IMR-90 (cell line): ENCODE data around the gene HACL1. TPM values are rescaled to one million over a fixed set of nuclear protein-coding genes. Genes with fewer than 3 reads are reported as not detected.

Source experiments
- ATAC-seq: fragments of 200-7000 bp; cut with Tn5 transposase; 2 replicates; pipeline ENCODE4 v1.9.1; 2020; ENCODE audit warnings: low read depth, mild to moderate bottlenecking, moderate library complexity
- BruUV-seq: library from RNA; stranded (reverse); fragments of 400-500 nt; replicated peaks from 2 replicates; lab custom pipeline; 2021; lab: Mats Ljungman, UMichigan
- CTCF ChIA-PET: fragments of 300-600 bp; formaldehyde crosslinking; extraction: SDS; loops from one replicate; lab custom pipeline; 2021; ENCODE audit warnings: antibody characterized with exemption; lab: Yijun Ruan, JAX
- POLR2A ChIA-PET: fragments of 300-600 bp; sonication (Branson Sonifier 250); formaldehyde crosslinking; loops from one replicate; lab custom pipeline; 2022; ENCODE audit warnings: antibody characterized with exemption; ENCODE audit not compliant: unreplicated experiment; lab: Charles Lee
- DNase-seq: peaks from one replicate; pipeline ENCODE4 v3.0.0; 2013
- H2AFZ ChIP-seq: replicated peaks from 2 replicates; pipeline ENCODE3; 2013; ENCODE audit warnings: low read length, mild to moderate bottlenecking; ENCODE audit not compliant: poor library complexity
- H2AK5ac ChIP-seq: 2 replicates; pipeline ENCODE4 v1.6.1; 2013; ENCODE audit warnings: low read depth, low read length, inconsistent platforms
- H2AK9ac ChIP-seq: replicated peaks from 2 replicates; pipeline ENCODE3; 2013; ENCODE audit warnings: mild to moderate bottlenecking, low read depth, low read length, moderate library complexity; ENCODE audit not compliant: poor library complexity
- H2BK120ac ChIP-seq: 2 replicates; pipeline ENCODE4 v1.6.1; 2013; ENCODE audit warnings: low read depth, low read length, inconsistent platforms
- H2BK15ac ChIP-seq: 3 replicates; pipeline ENCODE4 v1.6.1; 2013; ENCODE audit warnings: low read depth, low read length, inconsistent platforms
- H2BK20ac ChIP-seq: 2 replicates; pipeline ENCODE4 v1.6.1; 2013; ENCODE audit warnings: low read depth, mild to moderate bottlenecking, inconsistent platforms, low read length, moderate library complexity
- H2BK5ac ChIP-seq: 2 replicates; pipeline ENCODE4 v1.6.1; 2013; ENCODE audit warnings: mild to moderate bottlenecking, low read depth, low read length, inconsistent platforms; ENCODE audit not compliant: poor library complexity, severe bottlenecking
- H3K14ac ChIP-seq: replicated peaks from 2 replicates; pipeline ENCODE4 v1.6.1; 2013; ENCODE audit warnings: low read depth, low read length, inconsistent platforms
- H3K18ac ChIP-seq: 2 replicates; pipeline ENCODE4 v1.6.1; 2013; ENCODE audit warnings: low read depth, low read length, control low read depth
- H3K23ac ChIP-seq: 2 replicates; pipeline ENCODE4 v1.6.1; 2013; ENCODE audit warnings: low read depth, low read length, inconsistent platforms
- H3K27ac ChIP-seq: 2 replicates; pipeline ENCODE4 v1.5.1; 2013; ENCODE audit warnings: mild to moderate bottlenecking, control low read depth, low read length; ENCODE audit not compliant: insufficient read depth
- H3K27me3 ChIP-seq: 2 replicates; pipeline ENCODE4 v1.6.1; 2013; ENCODE audit warnings: low read length; ENCODE audit not compliant: control insufficient read depth, insufficient read depth
- H3K36me3 ChIP-seq: 2 replicates; pipeline ENCODE4 v1.6.1; 2013; ENCODE audit warnings: low read length, mixed read lengths; ENCODE audit not compliant: control insufficient read depth, insufficient read depth
- H3K4ac ChIP-seq: 2 replicates; pipeline ENCODE4 v1.6.1; 2013; ENCODE audit warnings: low read depth, low read length, inconsistent platforms
- H3K4me1 ChIP-seq: 2 replicates; pipeline ENCODE4 v1.6.1; 2013; ENCODE audit warnings: low read length, mixed read lengths; ENCODE audit not compliant: control insufficient read depth, insufficient read depth
- H3K4me2 ChIP-seq: 2 replicates; pipeline ENCODE4 v1.6.1; 2013; ENCODE audit warnings: low read depth, mild to moderate bottlenecking, control low read depth, low read length, moderate library complexity
- H3K4me3 ChIP-seq: 2 replicates; pipeline ENCODE4 v1.5.1; 2013; ENCODE audit warnings: low read depth, mild to moderate bottlenecking, control low read depth, low read length, moderate library complexity; ENCODE audit not compliant: insufficient read depth
- H3K56ac ChIP-seq: 2 replicates; pipeline ENCODE4 v1.6.1; 2013; ENCODE audit warnings: low read length, inconsistent platforms; ENCODE audit not compliant: insufficient read depth; ENCODE audit errors: extremely low read depth
- H3K79me1 ChIP-seq, 2 experiments: 2 replicates each; pipeline ENCODE4 v1.6.1; 2013; ENCODE audit warnings: low read length in 2 of 2, inconsistent platforms in 1 of 2, low read depth in 1 of 2
- H3K9ac ChIP-seq: 2 replicates; pipeline ENCODE4 v1.6.1; 2013; ENCODE audit warnings: low read depth, low read length, control low read depth
- H3K9me1 ChIP-seq: 2 replicates; pipeline ENCODE4 v1.6.1; 2013; ENCODE audit warnings: low read length, inconsistent platforms; ENCODE audit not compliant: insufficient read depth
- H3K9me3 ChIP-seq: 2 replicates; pipeline ENCODE4 v1.6.1; 2013; ENCODE audit warnings: low read length; ENCODE audit not compliant: control insufficient read depth, insufficient read depth
- H4K20me1 ChIP-seq: 2 replicates; pipeline ENCODE4 v1.6.1; 2013; ENCODE audit warnings: low read length, inconsistent platforms; ENCODE audit not compliant: insufficient read depth
- H4K5ac ChIP-seq: 2 replicates; pipeline ENCODE4 v1.6.1; 2013; ENCODE audit warnings: mild to moderate bottlenecking, low read depth, low read length, control low read depth
- H4K8ac ChIP-seq, 2 experiments: 2 replicates each; pipeline ENCODE4 v1.6.1; 2013; ENCODE audit warnings: low read depth in 2 of 2, low read length in 2 of 2, control low read depth in 1 of 2, inconsistent platforms in 1 of 2
- H4K91ac ChIP-seq: 2 replicates; pipeline ENCODE4 v1.6.1; 2013; ENCODE audit warnings: low read depth, low read length, inconsistent platforms; ENCODE audit not compliant: insufficient read depth
- BHLHE40 ChIP-seq: fragments of 150-350 bp; IDR thresholded peaks from 2 replicates; pipeline ENCODE4 v1.6.1; 2016; ENCODE audit warnings: mild to moderate bottlenecking, low read depth, low read length
- CEBPB ChIP-seq: IDR thresholded peaks from 2 replicates; pipeline ENCODE4 v1.6.1; 2012; ENCODE audit warnings: low read depth, low read length, improper control_type of control experiment
- CHD1 ChIP-seq: IDR thresholded peaks from 2 replicates; pipeline ENCODE4 v1.6.1; 2012; ENCODE audit warnings: low read depth, low read length, improper control_type of control experiment
- CTCF ChIP-seq: conservative IDR thresholded peaks from 2 replicates; pipeline ENCODE4 v1.5.1; 2012; ENCODE audit warnings: mild to moderate bottlenecking, low read depth, low read length, improper control_type of control experiment
- FOS ChIP-seq: fragments of 150-350 bp; IDR thresholded peaks from 2 replicates; pipeline ENCODE4 v1.6.1; 2016; ENCODE audit warnings: low read depth, low read length
- MAFK ChIP-seq: IDR thresholded peaks from 2 replicates; pipeline ENCODE4 v1.6.1; 2012; ENCODE audit warnings: low read depth, low read length, improper control_type of control experiment
- MAZ ChIP-seq: IDR thresholded peaks from 2 replicates; pipeline ENCODE4 v1.6.1; 2012; ENCODE audit warnings: low read depth, mild to moderate bottlenecking, low read length, improper control_type of control experiment, moderate library complexity, borderline replicate concordance
- MXI1 ChIP-seq: IDR thresholded peaks from 2 replicates; pipeline ENCODE4 v1.6.1; 2012; ENCODE audit warnings: low read depth, mild to moderate bottlenecking, low read length, moderate library complexity, borderline replicate concordance
- NFE2L2 ChIP-seq: fragments of 150-350 bp; IDR thresholded peaks from 2 replicates; pipeline ENCODE4 v1.6.1; 2016; ENCODE audit warnings: low read depth, mild to moderate bottlenecking, low read length
- POLR2A ChIP-seq: IDR thresholded peaks from 2 replicates; pipeline ENCODE4 v1.6.1; 2012; ENCODE audit warnings: mild to moderate bottlenecking, low read depth, low read length
- RAD21 ChIP-seq: IDR thresholded peaks from 2 replicates; pipeline ENCODE4 v1.6.1; 2012; ENCODE audit warnings: low read length, improper control_type of control experiment
- RCOR1 ChIP-seq: IDR thresholded peaks from 2 replicates; pipeline ENCODE4 v1.6.1; 2012; ENCODE audit warnings: mild to moderate bottlenecking, low read length, improper control_type of control experiment; ENCODE audit not compliant: insufficient replicate concordance
- SMC3 ChIP-seq: fragments of 150-350 bp; IDR thresholded peaks from 2 replicates; pipeline ENCODE4 v1.6.1; 2016; ENCODE audit warnings: low read depth, mild to moderate bottlenecking, antibody characterized with exemption, low read length, moderate library complexity
- WGBS, 2 experiments: methylation state at CpG; one replicate each; pipeline versions ENCODE4 v1.1.5 to v1.1.7; 2013; ENCODE audit warnings: missing lambda C conversion rate in 2 of 2; ENCODE audit not compliant: insufficient read length in 1 of 2; ENCODE audit errors: extremely low coverage in 2 of 2; 5-methylcytosine and 5-hydroxymethylcytosine counted together
- dilution Hi-C: fragments of 300-500 bp; cut with HindIII; formaldehyde crosslinking; loops from one replicate; pipeline ENCODE4 v1.14.3; 2018; ENCODE audit warnings: low sequenced_read_pairs; ENCODE audit not compliant: unreplicated experiment
- in situ Hi-C: fragments of 300-500 bp; cut with MboI; formaldehyde crosslinking; loops from 3 replicates; pipeline ENCODE4 v1.14.3; 2019; ENCODE audit warnings: low sequenced_read_pairs, inconsistent platforms, mixed read lengths
- intact Hi-C: fragments of 100-400 bp; cut with micrococcal nuclease; formaldehyde crosslinking; loops from 2 replicates; pipeline ENCODE4 v1.10.0; 2022
- polyA plus RNA-seq, 3 experiments: library from polyadenylated mRNA; depleted of rRNA; stranded (reverse); fragments of >200 nt; gene quantifications; 2 replicates each; pipeline ENCODE4 v1.2.3, GENCODE V29; 2012; ENCODE audit warnings: low replicate concordance in 1 of 3
- total RNA-seq: library from RNA; depleted of rRNA; stranded (reverse); fragments of >200 nt; gene quantifications from 2 replicates; pipeline ENCODE4 v1.2.3, GENCODE V29; 2012

HACL1 gene
- total and polyA plus RNA-seq, 2 of the 4 experiments (the other 2 are of a cell fraction): 9.9 to 28.1 TPM

GRCh38 chr3:15549846-15550245 lies 51.5 kb downstream of the HACL1 start:
- ATAC-seq: no peak

More at GRCh38 chr3:15549846-15550245, 51.5 kb downstream of the HACL1 start:
- H3K36me3 ChIP-seq: no peaks in the 10 kb centered on the region
- no peaks in the 10 kb centered on the region for H3K79me1 ChIP-seq
- no peak overlapping the region for H4K5ac ChIP-seq
- H2AK9ac ChIP-seq: no peak overlapping the region
- H2AK5ac ChIP-seq: no peak overlapping the region
- WGBS, 2 experiments: 97% methylated on average over 4 of the region's 6 CpGs; no CpG with 5 or more reads in 1 of the 2 experiments
- TF ChIP-seq CEBPB (no peak), SMC3 (no peak), CHD1 (no peak), NFE2L2 (no peak), RCOR1 (no peak), MAFK (no peak), BHLHE40 (no peak), FOS (no peak), RAD21 (no peak), MAZ (no peak), MXI1 (no peak), CTCF (no peak), POLR2A (no peak)
- intact Hi-C loops (loop anchor here (5.0 kb wide), 1 partner anchor 808 kb away; no protein-coding TSS in a partner anchor), dilution Hi-C loops (no loop called here), in situ Hi-C loops (loop anchor here (10.0 kb wide), 1 partner anchor 345 kb away; the partner anchor contains the start of gene CAPN7)
- H2AFZ ChIP-seq: no peak overlapping the region
- no peak overlapping the region for H3K27ac ChIP-seq
- H2BK20ac ChIP-seq: no peak overlapping the region
- no peak overlapping the region for H2BK5ac ChIP-seq
- ChIA-PET POLR2A (no interaction called here), CTCF (no interaction called here)
- no peaks in the 10 kb centered on the region for H3K4me1 ChIP-seq
- no TSS peak for BruUV-seq
- H3K4me3 ChIP-seq: no peak overlapping the region
- H4K91ac ChIP-seq: no peak overlapping the region
- no peak overlapping the region for H3K18ac ChIP-seq
- no peak overlapping the region for H3K4ac ChIP-seq
- no peaks in the 10 kb centered on the region for H4K20me1 ChIP-seq
- no peak overlapping the region for H3K9ac ChIP-seq
- H3K56ac ChIP-seq: no peak overlapping the region
- H3K9me1 ChIP-seq: peaks cover 3% of the 10 kb centered on the region; the same call in 1 of the 2 replicates
- no peak overlapping the region for H3K14ac ChIP-seq
- no peaks in the 10 kb centered on the region for H3K27me3 ChIP-seq
- no peak overlapping the region for H2BK120ac ChIP-seq
- DNase-seq: no peak
- H3K9me3 ChIP-seq: no peaks in the 10 kb centered on the region
- H3K4me2 ChIP-seq: no peak overlapping the region
- no peak overlapping the region for H4K8ac ChIP-seq
- no peak overlapping the region for H3K23ac ChIP-seq
- no peak overlapping the region for H2BK15ac ChIP-seq
